ENCODE measurements around the gene SPDYE1.
"Not testable (repeated sequence)": the region's sequence is repeated elsewhere in the genome, so short reads cannot be mapped to it uniquely, and the experiment has no call there.

DNA sequence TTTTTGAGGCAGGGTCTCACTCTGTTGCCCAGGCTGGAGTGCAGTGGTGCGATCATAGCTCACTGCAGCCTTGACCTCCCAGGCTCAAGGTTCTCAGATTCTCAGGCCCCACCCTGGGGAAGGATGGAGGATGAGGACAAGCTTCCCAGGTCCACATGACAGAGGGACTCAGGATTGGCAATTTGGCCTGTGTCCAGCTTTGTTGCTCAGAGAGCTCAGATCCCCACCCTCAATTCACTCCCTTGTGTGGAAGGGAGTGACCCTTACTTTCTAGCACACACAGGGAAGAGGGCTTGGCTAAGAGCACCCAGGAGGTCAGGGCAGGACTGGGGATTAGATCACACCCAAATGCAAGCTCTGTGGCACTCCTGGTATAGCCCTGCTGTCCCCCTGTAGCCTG is 6.9 kb upstream of the SPDYE1 start:
- TF ChIP-seq, protein P1, sequence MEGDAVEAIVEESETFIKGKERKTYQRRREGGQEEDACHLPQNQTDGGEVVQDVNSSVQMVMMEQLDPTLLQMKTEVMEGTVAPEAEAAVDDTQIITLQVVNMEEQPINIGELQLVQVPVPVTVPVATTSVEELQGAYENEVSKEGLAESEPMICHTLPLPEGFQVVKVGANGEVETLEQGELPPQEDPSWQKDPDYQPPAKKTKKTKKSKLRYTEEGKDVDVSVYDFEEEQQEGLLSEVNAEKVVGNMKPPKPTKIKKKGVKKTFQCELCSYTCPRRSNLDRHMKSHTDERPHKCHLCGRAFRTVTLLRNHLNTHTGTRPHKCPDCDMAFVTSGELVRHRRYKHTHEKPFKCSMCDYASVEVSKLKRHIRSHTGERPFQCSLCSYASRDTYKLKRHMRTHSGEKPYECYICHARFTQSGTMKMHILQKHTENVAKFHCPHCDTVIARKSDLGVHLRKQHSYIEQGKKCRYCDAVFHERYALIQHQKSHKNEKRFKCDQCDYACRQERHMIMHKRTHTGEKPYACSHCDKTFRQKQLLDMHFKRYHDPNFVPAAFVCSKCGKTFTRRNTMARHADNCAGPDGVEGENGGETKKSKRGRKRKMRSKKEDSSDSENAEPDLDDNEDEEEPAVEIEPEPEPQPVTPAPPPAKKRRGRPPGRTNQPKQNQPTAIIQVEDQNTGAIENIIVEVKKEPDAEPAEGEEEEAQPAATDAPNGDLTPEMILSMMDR (IDR thresholded peaks at IDR 0.05; ENCODE audit: low read depth, low read length) = not testable (repeated sequence)
- not testable (repeated sequence) for TF ChIP-seq POLR2A (IDR thresholded peaks at IDR 0.05; ENCODE audit: extremely low read depth, insufficient read length)
